ENCODE results near the gene ACSL6.

DNA sequence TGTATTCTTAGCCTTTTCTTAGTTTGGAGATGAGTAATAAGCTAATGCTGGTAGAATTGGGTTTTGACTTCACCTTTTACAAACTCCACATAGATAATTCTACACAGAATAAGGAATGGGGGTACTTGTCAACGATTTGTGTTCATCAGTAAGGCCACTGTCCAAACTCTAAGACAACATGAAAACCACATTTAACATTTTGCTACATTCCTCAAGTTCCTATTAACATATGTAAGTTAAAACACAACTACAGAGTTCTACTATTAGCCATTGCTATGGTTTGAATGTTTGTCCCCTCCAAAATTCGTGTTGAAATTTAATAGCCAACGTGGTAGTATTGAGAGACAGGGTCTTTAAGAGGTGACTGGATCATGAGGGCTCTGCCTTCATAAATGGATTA, 97.9 kb downstream of the ACSL6 start:
- TF ChIP-seq PRDM6 (tag by site-specific recombination; IDR thresholded peaks at IDR 0.05) (no peak), ZNF292 (tag by site-specific recombination; IDR thresholded peaks at IDR 0.05; ENCODE audit: borderline replicate concordance, low read depth) (no peak), ZNF391 (tag by site-specific recombination; IDR thresholded peaks at IDR 0.05; ENCODE audit: borderline replicate concordance, low read depth) (no peak), ZNF549 (tag by site-specific recombination; IDR thresholded peaks at IDR 0.05) (no peak), ZNF175 (tag by site-specific recombination; IDR thresholded peaks at IDR 0.05) (no peak), ZEB2 (tag by site-specific recombination; IDR thresholded peaks at IDR 0.05) (no peak), REST (tag by site-specific recombination; IDR thresholded peaks at IDR 0.05) (no peak), ZNF501 (tag by site-specific recombination; IDR thresholded peaks at IDR 0.05) (no peak)
- TF ChIP-seq, protein P1, sequence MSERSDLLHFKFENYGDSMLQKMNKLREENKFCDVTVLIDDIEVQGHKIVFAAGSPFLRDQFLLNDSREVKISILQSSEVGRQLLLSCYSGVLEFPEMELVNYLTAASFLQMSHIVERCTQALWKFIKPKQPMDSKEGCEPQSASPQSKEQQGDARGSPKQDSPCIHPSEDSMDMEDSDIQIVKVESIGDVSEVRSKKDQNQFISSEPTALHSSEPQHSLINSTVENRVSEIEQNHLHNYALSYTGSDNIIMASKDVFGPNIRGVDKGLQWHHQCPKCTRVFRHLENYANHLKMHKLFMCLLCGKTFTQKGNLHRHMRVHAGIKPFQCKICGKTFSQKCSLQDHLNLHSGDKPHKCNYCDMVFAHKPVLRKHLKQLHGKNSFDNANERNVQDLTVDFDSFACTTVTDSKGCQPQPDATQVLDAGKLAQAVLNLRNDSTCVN (tag by site-specific recombination; optimal IDR thresholded peaks at IDR 0.05) = no peak
- TF ChIP-seq, protein P2, sequence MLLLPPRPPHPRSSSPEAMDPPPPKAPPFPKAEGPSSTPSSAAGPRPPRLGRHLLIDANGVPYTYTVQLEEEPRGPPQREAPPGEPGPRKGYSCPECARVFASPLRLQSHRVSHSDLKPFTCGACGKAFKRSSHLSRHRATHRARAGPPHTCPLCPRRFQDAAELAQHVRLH (tag by site-specific recombination; IDR thresholded peaks at IDR 0.05) = no peak
- TF ChIP-seq, protein P3, sequence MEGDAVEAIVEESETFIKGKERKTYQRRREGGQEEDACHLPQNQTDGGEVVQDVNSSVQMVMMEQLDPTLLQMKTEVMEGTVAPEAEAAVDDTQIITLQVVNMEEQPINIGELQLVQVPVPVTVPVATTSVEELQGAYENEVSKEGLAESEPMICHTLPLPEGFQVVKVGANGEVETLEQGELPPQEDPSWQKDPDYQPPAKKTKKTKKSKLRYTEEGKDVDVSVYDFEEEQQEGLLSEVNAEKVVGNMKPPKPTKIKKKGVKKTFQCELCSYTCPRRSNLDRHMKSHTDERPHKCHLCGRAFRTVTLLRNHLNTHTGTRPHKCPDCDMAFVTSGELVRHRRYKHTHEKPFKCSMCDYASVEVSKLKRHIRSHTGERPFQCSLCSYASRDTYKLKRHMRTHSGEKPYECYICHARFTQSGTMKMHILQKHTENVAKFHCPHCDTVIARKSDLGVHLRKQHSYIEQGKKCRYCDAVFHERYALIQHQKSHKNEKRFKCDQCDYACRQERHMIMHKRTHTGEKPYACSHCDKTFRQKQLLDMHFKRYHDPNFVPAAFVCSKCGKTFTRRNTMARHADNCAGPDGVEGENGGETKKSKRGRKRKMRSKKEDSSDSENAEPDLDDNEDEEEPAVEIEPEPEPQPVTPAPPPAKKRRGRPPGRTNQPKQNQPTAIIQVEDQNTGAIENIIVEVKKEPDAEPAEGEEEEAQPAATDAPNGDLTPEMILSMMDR (tag by site-specific recombination; IDR thresholded peaks at IDR 0.05) = no peak
- TF ChIP-seq, protein P4, sequence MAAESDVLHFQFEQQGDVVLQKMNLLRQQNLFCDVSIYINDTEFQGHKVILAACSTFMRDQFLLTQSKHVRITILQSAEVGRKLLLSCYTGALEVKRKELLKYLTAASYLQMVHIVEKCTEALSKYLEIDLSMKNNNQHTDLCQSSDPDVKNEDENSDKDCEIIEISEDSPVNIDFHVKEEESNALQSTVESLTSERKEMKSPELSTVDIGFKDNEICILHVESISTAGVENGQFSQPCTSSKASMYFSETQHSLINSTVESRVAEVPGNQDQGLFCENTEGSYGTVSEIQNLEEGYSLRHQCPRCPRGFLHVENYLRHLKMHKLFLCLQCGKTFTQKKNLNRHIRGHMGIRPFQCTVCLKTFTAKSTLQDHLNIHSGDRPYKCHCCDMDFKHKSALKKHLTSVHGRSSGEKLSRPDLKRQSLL (tag by site-specific recombination; IDR thresholded peaks at IDR 0.05) = no peak

Data from HEK293 (cell line).